CD4-positive, alpha-beta T cell treated with Interleukin-15 for 1 hour (primary cell): ENCODE data around the gene KRT32.
"Not testable (repeated sequence)": the region's sequence is repeated elsewhere in the genome, so short reads cannot be mapped to it uniquely, and the experiment has no call there.

ENCODE experiments used
- DNase-seq: peaks from one replicate; pipeline ENCODE4 v3.0.0-alpha.2; 2020

The KRT32 gene

GRCh38 chr17:41424111-41424635 is 43.0 kb downstream of the KRT32 start, which contains the start of gene KRT37:
Gene KRT37 (minus strand): TSS chr17:41424585. CDS start chr17:41424523, 62 bp downstream.
- DNase-seq: no peak

DNA sequence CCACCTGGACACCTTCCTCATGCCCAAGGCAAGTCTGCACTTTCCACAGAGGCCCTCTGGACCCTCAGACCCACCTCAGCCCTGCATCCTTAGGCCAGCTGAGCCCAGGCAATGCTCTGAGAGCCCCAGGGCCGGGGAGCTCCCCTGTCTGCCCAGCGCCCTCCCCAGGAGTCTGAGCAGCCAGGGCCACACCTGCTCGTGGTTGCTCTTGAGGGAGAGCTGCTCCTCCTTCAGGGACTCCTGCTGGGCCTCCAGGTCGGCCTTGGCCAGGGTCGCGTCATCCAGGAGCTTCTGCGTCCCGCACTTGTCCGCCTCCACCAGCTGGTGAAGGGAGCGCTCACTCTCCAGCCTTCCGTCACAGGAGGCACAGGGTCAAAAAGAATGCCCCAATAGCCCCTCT is 44.6 kb downstream of the KRT32 start:
- DNase-seq: not testable (repeated sequence)

DNA sequence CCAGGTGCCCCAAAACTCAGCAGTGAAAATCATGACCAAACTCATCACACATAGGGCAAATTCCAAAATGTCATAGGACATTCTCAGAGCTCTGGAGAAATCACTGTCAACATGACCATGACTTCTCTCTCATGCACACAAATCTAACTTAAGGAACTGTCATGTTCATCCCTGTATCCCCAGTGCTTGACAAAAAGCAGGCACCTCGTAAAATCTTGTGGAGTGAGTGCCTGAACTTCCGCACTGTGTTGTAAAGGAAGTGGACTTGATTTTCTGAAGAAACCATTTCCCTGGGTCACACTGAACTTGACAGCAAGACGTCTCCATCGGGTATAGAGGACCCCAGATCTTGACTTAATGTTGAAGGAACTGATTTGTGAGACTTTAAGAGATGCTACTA is 45.6 kb downstream of the KRT32 start:
- no peak for DNase-seq

DNA sequence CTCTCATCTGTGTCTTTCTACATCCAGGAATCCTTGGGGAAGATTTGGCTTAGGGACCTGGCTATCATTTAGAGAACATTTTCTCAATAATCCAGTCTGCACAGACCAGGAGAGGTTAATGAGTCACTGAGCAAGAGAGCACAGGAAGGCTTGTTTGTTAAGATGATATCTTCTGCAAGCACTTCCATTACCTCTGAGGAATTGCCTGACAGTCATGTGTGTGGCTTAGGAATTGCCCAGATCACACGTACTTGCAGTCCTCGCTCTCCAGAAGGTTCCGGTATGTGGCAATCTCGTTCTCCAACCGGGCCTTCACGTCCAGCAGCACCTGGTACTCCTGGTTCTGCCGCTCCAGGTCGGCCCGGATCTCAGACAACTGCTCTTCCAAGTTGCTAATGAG is 46.1 kb downstream of the KRT32 start:
- DNase-seq: no peak

DNA sequence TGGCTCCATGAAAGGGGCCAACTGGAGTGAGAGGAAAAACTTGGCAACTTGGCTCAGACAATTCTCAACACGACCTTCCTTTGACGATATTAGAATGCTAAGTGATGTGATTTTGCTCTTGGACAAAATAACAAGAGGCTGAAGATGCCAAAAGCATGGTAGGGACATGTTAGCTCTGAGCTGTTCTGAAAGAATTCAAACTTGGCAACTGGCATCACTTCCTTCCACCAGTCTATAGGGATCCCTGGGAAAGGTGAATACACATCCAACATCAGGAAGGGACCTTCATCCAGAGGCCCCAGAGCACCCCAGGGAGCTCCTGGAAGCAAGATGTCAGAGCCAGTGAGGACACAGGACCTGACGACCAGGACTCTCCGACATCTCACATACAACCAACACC is 47.1 kb downstream of the KRT32 start:
- no peak for DNase-seq

DNA sequence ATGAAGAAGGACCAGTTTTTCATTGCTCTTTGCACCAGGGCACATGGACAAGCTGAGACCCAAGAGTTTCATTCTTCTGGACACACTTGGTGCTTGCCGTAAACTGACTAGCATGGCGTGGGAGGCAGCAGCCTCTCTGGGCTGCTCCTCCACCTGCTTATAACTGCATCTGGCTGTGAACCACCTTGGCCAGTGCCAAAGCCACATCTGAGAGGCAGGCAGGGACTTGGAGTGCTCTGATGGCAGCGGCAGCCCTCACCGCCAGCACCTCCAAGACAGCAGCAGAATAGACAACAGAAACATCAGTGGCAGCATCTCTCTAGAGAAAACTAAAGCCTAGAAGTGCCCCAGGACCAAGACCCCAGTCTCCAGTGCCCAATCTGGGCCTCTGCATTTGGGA is 47.5 kb downstream of the KRT32 start:
- no peak for DNase-seq

GRCh38 chr17:41418116-41418860 is 48.9 kb downstream of the KRT32 start:
- no peak for DNase-seq

GRCh38 chr17:41417576-41418015 is 49.6 kb downstream of the KRT32 start:
- DNase-seq: no peak

DNA sequence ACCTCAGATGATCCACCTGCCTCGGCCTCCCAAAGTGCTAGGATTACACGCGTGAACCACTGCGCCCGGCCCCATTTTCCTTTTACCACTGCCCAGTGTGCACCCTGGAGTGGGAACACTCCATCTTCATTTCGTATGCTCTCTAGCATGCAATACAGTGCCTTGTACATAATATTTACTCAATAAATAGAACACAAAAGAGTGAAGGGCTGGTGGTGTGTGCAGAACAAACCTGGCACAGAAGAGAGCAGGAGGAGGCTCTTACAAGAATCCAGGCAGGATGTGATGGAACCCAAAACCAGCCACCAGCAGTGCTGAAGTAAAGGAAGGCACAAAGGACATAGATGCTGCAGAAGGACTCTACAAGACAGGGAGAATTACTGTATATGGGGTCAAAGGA is 50.1 kb downstream of the KRT32 start:
- DNase-seq: no peak

DNA sequence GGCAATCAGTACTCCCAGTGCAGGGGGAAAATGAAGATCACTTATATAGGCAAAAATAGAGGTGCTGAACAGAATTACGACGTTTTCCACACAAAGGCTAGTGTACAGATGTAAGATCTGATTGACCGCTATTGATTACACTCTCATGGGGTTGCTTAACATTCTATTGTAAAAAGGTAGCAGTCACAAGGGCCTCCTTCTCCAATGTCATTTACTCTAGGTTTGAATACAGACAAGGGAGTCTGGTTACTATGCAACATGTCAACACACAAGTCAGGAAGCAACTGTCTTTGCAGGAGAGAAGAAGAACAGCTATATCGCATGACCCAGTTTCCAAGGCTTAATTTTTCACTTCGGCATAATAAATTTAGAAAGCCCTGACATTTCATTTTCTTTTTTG is 50.7 kb downstream of the KRT32 start:
- DNase-seq: no peak

- no peak for DNase-seq
These were observed 51.3 kb downstream of the KRT32 start for GRCh38 chr17:41415833-41416335.

GRCh38 chr17:41415411-41415810 is 51.8 kb downstream of the KRT32 start:
- DNase-seq: no peak

GRCh38 chr17:41413982-41414381 is 53.2 kb downstream of the KRT32 start:
- DNase-seq: no peak

- DNase-seq: no peak
These were observed 53.7 kb downstream of the KRT32 start for GRCh38 chr17:41413353-41413957.

GRCh38 chr17:41411072-41411840 is 55.9 kb downstream of the KRT32 start:
- no peak for DNase-seq
